NB4 (cell line): ENCODE measurements around the gene BEST2.

Experiments
- DNase-seq: peaks from one replicate; pipeline ENCODE4 v3.0.0; 2010; ENCODE audit warnings: low read depth
- H3K4me3 ChIP-seq: one replicate; pipeline ENCODE4 v1.5.1; 2011; ENCODE audit warnings: mild to moderate bottlenecking, low read depth, low read length, moderate library complexity
- MAX ChIP-seq: IDR thresholded peaks from 2 replicates; pipeline ENCODE4 v1.6.1; 2011; ENCODE audit warnings: low read depth, low read length
- MYC ChIP-seq: IDR thresholded peaks from 2 replicates; pipeline ENCODE4 v1.6.1; 2011; ENCODE audit warnings: low read depth, low read length
- POLR2A ChIP-seq: IDR thresholded peaks from 2 replicates; pipeline ENCODE4 v1.6.1; 2011; ENCODE audit warnings: mild to moderate bottlenecking; ENCODE audit not compliant: insufficient read length; ENCODE audit errors: extremely low read depth
- TF ChIP-seq, protein P1 (sequence below): IDR thresholded peaks from one replicate; pipeline ENCODE4 v1.5.1; 2012; ENCODE audit warnings: low read depth, low read length

BEST2 gene

DNA sequence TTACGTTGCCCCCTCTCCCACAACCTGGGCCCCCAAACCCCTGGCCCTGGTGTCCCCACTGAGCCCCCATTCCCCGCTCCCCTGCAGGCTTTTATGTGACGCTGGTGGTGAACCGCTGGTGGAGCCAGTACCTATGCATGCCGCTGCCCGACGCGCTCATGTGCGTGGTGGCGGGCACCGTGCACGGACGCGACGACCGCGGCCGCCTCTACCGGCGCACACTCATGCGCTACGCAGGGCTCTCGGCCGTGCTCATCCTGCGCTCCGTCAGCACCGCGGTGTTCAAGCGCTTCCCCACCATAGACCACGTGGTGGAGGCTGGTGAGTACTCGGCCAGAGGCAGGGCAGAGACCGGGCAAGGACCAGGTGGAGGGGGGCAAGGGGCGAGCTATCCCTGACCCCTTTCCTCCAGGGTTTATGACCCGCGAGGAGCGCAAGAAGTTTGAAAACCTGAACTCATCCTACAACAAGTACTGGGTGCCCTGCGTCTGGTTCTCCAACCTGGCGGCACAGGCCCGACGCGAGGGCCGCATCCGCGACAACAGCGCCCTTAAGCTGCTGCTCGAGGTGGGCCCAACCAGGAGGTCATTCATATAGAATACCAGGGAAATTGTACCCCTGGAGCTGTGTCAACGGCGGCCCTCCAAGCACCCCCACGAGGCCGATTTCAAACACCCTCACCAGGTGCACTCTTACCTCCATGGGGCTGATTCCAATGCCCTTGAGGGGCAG, 3.0 kb downstream of the BEST2 start:
- H3K4me3 ChIP-seq: no peak overlapping the region
- TF ChIP-seq MYC: no peak
- TF ChIP-seq, protein P1, sequence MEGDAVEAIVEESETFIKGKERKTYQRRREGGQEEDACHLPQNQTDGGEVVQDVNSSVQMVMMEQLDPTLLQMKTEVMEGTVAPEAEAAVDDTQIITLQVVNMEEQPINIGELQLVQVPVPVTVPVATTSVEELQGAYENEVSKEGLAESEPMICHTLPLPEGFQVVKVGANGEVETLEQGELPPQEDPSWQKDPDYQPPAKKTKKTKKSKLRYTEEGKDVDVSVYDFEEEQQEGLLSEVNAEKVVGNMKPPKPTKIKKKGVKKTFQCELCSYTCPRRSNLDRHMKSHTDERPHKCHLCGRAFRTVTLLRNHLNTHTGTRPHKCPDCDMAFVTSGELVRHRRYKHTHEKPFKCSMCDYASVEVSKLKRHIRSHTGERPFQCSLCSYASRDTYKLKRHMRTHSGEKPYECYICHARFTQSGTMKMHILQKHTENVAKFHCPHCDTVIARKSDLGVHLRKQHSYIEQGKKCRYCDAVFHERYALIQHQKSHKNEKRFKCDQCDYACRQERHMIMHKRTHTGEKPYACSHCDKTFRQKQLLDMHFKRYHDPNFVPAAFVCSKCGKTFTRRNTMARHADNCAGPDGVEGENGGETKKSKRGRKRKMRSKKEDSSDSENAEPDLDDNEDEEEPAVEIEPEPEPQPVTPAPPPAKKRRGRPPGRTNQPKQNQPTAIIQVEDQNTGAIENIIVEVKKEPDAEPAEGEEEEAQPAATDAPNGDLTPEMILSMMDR: no peak
- TF ChIP-seq MAX: no peak
- TF ChIP-seq POLR2A: no peak
- no peak for DNase-seq

DNA sequence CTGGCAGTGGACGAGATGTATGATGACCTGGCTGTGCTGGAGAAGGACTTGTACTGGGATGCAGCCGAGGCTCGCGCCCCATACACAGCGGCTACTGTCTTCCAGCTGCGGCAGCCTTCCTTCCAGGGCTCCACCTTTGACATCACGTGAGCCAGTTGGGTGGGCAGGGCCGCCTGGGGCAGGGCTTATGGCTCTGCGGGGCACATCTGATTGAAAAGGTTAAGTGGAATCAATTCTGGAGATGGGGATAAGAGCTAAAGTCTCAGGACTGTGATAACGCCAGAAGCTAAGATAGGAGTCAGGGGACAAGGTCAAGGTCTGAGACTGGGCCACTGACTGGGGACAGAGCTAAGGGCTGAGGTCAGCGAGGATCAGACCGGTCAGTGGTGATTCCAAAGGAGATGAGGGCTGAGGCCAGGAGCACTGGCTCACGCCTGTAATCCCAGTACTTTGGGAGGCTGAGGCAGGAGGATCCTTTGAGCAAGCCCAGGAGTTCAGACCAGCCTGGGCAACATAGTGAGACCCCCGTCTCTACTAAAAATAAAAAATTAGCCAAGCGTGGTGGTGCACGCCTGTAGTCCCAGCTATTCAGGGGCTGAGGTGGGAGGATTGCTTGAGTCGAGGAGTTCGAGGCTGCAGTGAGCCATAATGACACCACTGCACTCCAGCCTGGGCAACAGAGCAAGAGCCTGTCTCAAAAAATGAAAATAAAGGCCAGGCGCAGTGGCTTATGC, 4.7 kb downstream of the BEST2 start:
- TF ChIP-seq MYC: no peak
- TF ChIP-seq POLR2A: no peak
- no peak for TF ChIP-seq MAX
- TF ChIP-seq, protein P1: no peak
- no peak for DNase-seq
- H3K4me3 ChIP-seq: no peak overlapping the region

DNA sequence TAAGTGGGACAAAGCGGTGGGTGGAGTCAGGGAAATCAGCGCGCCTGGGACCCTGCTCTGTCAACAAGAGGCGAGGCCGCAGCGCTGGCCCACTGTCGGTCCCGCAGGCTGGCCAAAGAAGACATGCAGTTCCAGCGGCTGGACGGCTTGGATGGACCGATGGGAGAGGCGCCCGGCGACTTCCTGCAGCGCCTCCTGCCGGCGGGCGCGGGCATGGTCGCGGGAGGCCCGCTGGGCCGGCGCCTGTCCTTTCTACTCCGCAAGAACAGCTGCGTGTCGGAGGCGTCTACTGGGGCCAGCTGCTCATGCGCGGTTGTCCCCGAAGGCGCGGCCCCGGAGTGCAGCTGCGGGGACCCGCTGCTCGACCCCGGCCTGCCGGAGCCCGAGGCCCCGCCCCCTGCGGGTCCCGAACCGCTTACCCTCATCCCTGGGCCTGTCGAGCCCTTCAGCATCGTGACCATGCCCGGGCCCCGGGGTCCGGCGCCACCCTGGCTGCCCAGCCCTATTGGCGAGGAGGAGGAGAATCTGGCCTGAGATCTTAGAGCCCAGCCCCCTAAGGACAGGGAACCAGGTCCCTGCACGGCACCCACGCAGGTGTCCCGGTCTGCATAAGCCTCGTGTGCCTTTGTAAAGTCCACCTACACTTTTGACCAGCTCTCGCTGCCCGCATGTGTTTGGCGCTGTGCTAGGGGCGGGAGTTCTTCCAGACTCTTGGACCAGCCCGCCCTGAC, 6.1 kb downstream of the BEST2 start:
- H3K4me3 ChIP-seq: no peak overlapping the region
- TF ChIP-seq MYC (0 out of 2 replicates have a peak, but pooled peaks have one; percentile 46), MAX (peak; percentile 44; the same call in 1 of the 2 replicates), POLR2A (no peak)
- TF ChIP-seq, protein P1: peak; percentile 89
- peak; percentile 74 for DNase-seq

GRCh38 chr19:12759686-12760085, 8.1 kb downstream of the BEST2 start:
- H3K4me3 ChIP-seq: no peak overlapping the region
- no peak for TF ChIP-seq MAX
- no peak for TF ChIP-seq MYC
- no peak for DNase-seq

GRCh38 chr19:12763100-12763499, 11.5 kb downstream of the BEST2 start:
- H3K4me3 ChIP-seq: no peak overlapping the region
- TF ChIP-seq, protein P1: no peak
- TF ChIP-seq MAX (no peak), POLR2A (no peak), MYC (no peak)
- DNase-seq: no peak

DNA sequence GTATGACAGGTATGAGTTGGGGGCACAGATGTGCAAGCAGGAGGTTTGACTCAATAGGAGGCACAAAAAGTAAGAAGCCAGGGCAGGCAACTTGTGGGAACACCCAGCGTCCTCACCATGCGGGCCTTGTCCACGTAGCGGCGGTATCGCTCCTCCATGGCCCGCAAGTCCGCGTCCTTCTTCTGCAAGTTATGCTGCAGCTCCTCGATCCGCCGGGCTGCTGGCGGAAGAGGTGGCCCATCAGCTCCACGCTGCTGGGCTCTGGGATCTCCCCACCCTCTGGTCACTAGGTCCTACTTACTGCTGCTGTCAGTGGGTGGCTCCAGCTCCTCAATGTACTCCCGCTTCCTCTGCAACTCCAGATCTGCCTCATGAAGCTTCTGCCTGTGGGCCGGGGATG, 13.1 kb downstream of the BEST2 start:
- TF ChIP-seq MAX: no peak
- no peak for TF ChIP-seq POLR2A
- TF ChIP-seq MYC: no peak
- TF ChIP-seq, protein P1: no peak
- DNase-seq: no peak
- H3K4me3 ChIP-seq: no peak overlapping the region
